ENCODE results near the gene TTC34.

Gene TTC34

GRCh38 chr1:2605509-2606395, 195.7 kb downstream of the TTC34 start:
- TF ChIP-seq ZNF274 (IDR thresholded peaks at IDR 0.05; ENCODE audit: low read depth, low read length): no peak
- H3K4me3 ChIP-seq (ENCODE audit: low read length): no peak overlapping the region

- TF ChIP-seq ZNF274 (IDR thresholded peaks at IDR 0.05; ENCODE audit: low read depth, low read length): no peak
- H3K4me3 ChIP-seq (ENCODE audit: low read length): no peak overlapping the region
Observed at GRCh38 chr1:2604844-2605508, 196.5 kb downstream of the TTC34 start.

GRCh38 chr1:2604156-2604843, 197.2 kb downstream of the TTC34 start:
- TF ChIP-seq ZNF274 (IDR thresholded peaks at IDR 0.05; ENCODE audit: low read depth, low read length): no peak
- no peak overlapping the region for H3K4me3 ChIP-seq (ENCODE audit: low read length)

DNA sequence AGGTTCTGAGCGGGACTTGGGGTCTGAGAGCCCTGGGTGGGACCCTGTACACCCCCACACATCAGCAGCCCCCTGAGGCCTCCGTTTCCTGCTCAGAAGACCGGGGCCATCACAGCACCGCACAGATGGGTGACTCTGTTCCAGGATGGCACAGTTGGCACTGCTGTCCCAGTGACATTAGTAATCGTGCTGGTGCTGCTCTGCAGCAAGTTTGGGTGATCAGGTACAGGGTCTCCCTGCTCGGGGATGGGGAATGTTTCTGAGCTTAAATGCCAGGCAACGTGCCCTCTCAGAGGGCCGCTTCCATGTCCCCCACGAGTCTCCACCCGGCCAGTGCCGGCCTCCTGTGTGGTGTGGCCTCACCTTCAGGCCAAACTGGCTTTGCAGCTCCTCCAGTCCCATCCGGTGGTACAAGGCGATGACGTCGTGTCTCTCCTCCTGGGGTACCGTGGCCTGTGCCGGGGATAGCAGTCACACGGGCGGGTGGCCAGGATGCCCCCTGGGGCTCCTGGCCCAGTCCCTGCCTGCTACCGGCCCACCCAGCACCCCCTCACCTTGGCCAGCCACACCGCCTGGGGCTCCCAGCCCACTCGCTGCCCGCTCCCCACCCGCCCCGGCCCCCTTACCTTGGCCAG, 197.9 kb downstream of the TTC34 start:
- H3K4me3 ChIP-seq (ENCODE audit: low read length): no peak overlapping the region

DNA sequence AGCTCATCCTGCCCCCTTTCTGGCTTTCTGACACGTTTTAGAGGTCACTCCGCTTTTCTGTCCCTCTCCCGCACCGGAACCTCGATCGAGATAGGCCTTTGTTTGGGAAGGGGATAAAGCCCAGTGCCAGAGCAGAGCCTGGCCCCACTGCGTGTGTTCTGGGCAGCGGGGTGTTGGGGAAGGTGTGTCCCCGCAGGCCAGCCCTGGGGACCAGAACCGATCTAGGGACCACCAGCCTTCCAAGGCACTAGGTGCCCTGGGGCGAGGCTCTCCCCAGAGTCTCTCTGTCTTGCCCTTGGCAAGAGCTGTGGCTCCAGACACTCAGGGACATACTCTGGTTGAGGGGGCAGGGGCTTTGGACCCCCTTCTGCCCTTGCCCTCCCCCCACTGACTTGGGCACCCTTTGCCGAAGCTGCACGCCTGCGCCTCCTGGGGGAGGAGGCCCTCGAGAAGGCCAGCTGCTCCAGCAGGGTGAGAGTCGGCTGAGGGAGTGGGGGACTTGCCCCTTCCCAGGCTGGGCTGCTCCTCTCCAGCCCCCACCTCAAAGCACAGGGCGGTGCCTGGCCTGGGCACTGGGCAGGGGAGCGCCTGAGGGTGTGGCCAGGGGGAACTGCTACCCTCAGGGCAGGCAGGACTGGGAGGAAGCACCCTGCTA, 198.5 kb downstream of the TTC34 start:
- TF ChIP-seq ZNF274 (IDR thresholded peaks at IDR 0.05; ENCODE audit: low read depth, low read length): no peak
- no peak overlapping the region for H3K4me3 ChIP-seq (ENCODE audit: low read length)

More for the DNA sequence above, 197.9 kb downstream of the TTC34 start:
- no peak for TF ChIP-seq ZNF274 (IDR thresholded peaks at IDR 0.05; ENCODE audit: low read depth, low read length)

DNA sequence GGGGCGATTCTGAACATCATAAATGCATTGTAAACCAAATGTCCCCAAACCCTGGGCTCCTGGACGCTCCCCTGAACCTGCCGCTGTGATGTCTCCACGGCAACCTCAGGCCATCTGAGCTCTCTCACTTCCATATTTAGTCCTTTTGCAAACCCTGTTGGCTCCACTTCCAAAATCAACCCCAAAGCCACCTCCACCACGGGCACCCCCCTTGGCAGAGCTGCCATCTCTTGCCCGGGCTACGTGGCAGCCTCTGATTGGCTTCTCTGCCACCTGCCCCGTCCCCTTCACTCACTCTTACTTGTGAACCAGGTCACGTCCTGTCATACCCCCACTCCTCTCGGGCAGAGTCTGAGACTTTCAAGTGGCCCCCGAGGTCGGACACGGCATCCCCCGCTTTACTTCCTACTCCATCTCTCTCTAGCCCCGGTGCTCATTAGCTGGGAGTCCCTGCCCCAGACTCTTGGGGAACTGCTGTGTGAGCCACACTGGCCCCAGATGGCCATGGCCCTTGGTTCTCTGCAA, 199.1 kb downstream of the TTC34 start:
- no peak for TF ChIP-seq ZNF274 (IDR thresholded peaks at IDR 0.05; ENCODE audit: low read depth, low read length)
- H3K4me3 ChIP-seq (ENCODE audit: low read length): no peak overlapping the region

DNA sequence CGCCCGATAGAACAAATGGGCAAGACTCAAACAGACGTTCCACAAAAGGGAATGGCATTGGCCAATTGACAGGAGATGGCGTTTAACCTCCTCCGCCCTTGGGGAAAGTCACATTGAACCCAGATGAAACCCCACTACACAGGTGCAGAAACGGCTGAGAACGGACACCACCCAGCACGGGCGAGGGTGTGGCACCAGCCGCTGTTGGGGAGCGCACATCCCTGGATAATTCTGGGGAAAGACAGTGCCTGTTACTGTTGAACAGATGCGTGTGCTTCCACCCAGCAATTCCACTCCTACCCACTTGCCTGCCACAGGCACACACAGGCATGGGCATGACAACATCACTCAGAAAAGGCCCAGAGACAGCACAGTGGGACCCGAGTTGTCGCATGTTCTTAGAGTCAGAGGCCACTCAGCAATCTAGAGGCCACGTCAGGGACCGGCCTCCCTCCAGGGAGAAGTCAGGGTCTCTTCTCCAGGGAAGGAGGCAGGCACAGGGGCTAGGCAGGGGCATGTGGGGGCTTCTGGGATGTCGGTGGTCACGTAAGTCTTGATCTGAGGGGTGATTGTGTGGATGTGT, 199.7 kb downstream of the TTC34 start:
- H3K4me3 ChIP-seq (ENCODE audit: low read length): no peak overlapping the region
- no peak for TF ChIP-seq ZNF274 (IDR thresholded peaks at IDR 0.05; ENCODE audit: low read depth, low read length)

GRCh38 chr1:2598329-2598931, 203.1 kb downstream of the TTC34 start:
- TF ChIP-seq ZNF274 (IDR thresholded peaks at IDR 0.05; ENCODE audit: low read depth, low read length): no peak

GRCh38 chr1:2597441-2598328, 203.8 kb downstream of the TTC34 start:
- no peak overlapping the region for H3K4me3 ChIP-seq (ENCODE audit: low read length)
- TF ChIP-seq ZNF274 (IDR thresholded peaks at IDR 0.05; ENCODE audit: low read depth, low read length): no peak

More at GRCh38 chr1:2598329-2598931, 203.1 kb downstream of the TTC34 start:
- no peak overlapping the region for H3K4me3 ChIP-seq (ENCODE audit: low read length)

- H3K4me3 ChIP-seq (ENCODE audit: low read length): no peak overlapping the region
- no peak for TF ChIP-seq ZNF274 (IDR thresholded peaks at IDR 0.05; ENCODE audit: low read depth, low read length)
Observed at GRCh38 chr1:2596530-2597333, 204.8 kb downstream of the TTC34 start.

All from GM08714 (cell line).